GM18873 (cell line): ENCODE data around the gene TLE2.

Source experiments
- ATAC-seq: cut with Tn5 transposase; IDR thresholded peaks from one replicate; pipeline ENCODE4 v1.9.1; 2021; ENCODE audit warnings: mild to moderate bottlenecking, moderate library complexity, moderate number of reproducible peaks; ENCODE audit not compliant: unreplicated experiment, low FRiP score

Gene TLE2

DNA sequence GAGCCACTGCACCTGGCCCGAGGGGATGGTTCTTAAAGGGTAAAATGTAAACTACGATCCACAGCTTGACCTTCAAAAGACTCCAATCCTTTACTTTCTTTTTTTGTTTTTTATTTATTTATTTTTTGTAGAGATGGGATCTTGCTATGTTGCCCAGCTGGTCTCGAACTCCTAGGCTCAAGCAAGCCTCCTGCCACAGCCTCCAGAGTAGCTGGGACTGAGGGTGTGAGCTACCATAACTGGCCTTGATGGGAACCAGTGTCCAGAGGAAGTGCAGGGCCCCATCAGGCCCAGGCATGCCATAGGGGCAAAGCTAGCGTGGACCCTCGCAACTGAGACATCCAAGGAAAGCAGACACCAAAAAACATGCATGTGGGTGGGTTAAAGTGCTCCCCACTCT lies 66.0 kb downstream of the TLE2 start:
- no peak for ATAC-seq

- ATAC-seq = no peak
Observed at GRCh38 chr19:2962018-2962670, 66.9 kb downstream of the TLE2 start.

GRCh38 chr19:2960120-2960519 lies 69.0 kb downstream of the TLE2 start:
- no peak for ATAC-seq

DNA sequence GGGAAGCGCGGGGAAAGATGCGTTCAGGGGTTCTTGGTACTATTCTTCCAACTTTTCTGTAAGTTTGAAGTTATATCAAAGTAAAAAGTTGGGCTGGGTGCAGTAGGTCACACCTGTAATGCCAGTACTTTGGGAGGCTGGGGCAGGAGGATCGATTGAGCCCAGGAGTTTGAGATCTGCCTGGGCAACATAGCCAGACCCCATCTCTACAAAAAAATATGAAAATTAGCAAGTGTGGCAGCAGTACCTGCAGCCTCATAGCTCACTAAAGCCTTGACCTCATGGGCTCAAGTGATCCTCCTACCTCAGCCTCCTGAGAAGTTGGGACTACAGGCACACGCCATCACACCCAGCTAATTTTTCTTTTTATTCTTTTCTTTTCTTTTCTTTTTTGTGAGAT lies 71.9 kb downstream of the TLE2 start:
- ATAC-seq = no peak

GRCh38 chr19:2952953-2953481 lies 76.1 kb downstream of the TLE2 start:
- no peak for ATAC-seq

- peak; percentile 97 for ATAC-seq
Observed at GRCh38 chr19:2950286-2951124, 78.6 kb downstream of the TLE2 start.

DNA sequence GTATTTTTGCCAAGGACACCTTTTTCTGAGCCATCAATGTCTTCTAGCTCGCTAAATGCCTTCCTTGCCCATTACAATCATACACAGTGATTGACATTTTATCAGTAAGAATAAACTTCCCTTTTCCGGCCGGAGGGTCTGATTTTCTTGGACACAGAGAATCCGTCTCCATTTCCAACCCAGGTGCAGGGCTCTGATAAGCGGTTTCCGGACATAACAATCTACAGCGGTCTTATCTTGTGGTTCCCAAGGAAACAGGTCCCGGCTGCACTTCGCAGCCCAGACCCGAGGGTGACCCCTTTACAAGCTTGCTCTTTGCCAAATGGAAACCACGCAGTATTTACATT lies 79.2 kb downstream of the TLE2 start:
- ATAC-seq = no peak
